GM12891 (cell line): ENCODE measurements around the gene GPATCH8.

Experiments used
- POLR2A ChIP-seq: IDR thresholded peaks from 2 replicates; pipeline ENCODE4 v1.6.1; 2011; ENCODE audit warnings: low read depth, low read length, control low read depth
- TAF1 ChIP-seq: IDR thresholded peaks from 2 replicates; pipeline ENCODE4 v1.6.1; 2011; ENCODE audit warnings: low read depth, low read length, control low read depth

DNA sequence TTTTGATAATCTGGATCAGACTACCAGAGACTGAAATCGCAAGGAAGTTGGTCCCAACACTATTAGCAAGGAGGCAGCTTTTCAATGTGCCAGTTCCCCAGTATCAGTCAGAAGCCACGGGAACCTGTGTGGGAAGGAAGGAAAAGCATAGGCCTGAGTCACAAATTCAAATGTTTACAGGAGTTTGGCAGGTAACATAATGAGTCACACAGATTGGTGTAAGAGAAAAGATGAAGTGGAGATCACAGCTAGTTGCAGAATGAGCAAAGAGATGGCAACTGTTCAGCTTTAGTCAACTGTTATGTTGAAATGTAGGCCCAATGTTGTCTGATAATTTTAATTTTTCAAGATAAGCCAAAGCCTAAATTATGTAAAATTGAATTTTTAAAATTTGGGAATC, 85.7 kb downstream of the GPATCH8 start:
- no peak for TF ChIP-seq TAF1
- no peak for TF ChIP-seq POLR2A
